CD4-positive, alpha-beta T cell treated with Interferon gamma for 1 hour (primary cell): ENCODE data around the gene NMB.

ENCODE experiments used
- DNase-seq: peaks from one replicate; pipeline ENCODE4 v3.0.0-alpha.2; 2020

NMB gene

GRCh38 chr15:84609818-84610525 lies 48.0 kb downstream of the NMB start:
- DNase-seq, result no peak

GRCh38 chr15:84608707-84609284 lies 49.2 kb downstream of the NMB start:
- no peak for DNase-seq

DNA sequence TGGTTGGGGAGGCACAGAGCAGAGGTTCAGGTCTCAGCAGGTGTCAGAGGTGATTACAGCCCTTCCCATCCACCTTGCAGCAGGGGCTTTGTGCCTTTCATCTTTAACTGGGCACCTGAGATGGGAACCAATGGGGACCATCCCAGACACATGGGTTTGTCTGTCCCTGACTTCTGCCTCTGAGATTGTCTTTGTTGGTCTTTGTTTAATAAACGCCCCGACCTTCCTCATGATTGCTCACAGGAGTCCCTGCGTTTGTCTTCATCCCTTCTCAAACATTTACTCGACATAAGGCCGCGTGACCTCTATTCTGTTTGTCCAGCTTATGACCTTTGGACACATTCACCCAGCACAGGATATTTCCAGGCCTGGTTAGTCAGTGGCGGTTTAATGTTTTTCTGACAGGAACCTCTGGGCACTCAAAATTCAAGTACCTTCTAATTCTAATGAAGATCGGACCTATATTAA lies 51.3 kb downstream of the NMB start:
- no peak for DNase-seq

- DNase-seq, result no peak
These were observed 52.5 kb downstream of the NMB start for GRCh38 chr15:84605554-84605882.
